Activated naive CD4-positive, alpha-beta T cell treated with anti-CD3 and anti-CD28 coated beads, Interleukin-2, amount 10 ng/mL, durations not matched to agents 7 days and 5 days (primary cell): Measurements from ENCODE around the gene ABAT.
A peak's percentile ranks its signal among the peaks of the same experiment; 100 is the strongest.

Experiments used
- CTCF ChIA-PET: fragments of 350-600 bp; sonication (Branson Sonifier 250); formaldehyde crosslinking; loops from one replicate; lab custom pipeline; 2021; ENCODE audit warnings: antibody characterized with exemption; lab: Charles Lee
- DNase-seq: peaks from one replicate; pipeline ENCODE4 v3.0.0-alpha.2; 2020
- H3K27ac Mint-ChIP-seq: one replicate; pipeline ENCODE4 v1.8.0; 2021; ENCODE audit warnings: mild to moderate bottlenecking, moderate library complexity, mixed read lengths
- H3K27me3 Mint-ChIP-seq: one replicate; pipeline ENCODE4 v1.8.0; 2021; ENCODE audit warnings: mild to moderate bottlenecking, mixed read lengths
- H3K36me3 Mint-ChIP-seq: one replicate; pipeline ENCODE4 v1.8.0; 2021; ENCODE audit warnings: mixed read lengths
- H3K4me1 Mint-ChIP-seq: one replicate; pipeline ENCODE4 v1.8.0; 2021; ENCODE audit warnings: mixed read lengths
- H3K4me3 Mint-ChIP-seq: one replicate; pipeline ENCODE4 v1.8.0; 2021; ENCODE audit warnings: mild to moderate bottlenecking, moderate library complexity, mixed read lengths
- H3K9me3 Mint-ChIP-seq: one replicate; pipeline ENCODE4 v1.8.0; 2021; ENCODE audit warnings: mixed read lengths

ABAT gene

DNA sequence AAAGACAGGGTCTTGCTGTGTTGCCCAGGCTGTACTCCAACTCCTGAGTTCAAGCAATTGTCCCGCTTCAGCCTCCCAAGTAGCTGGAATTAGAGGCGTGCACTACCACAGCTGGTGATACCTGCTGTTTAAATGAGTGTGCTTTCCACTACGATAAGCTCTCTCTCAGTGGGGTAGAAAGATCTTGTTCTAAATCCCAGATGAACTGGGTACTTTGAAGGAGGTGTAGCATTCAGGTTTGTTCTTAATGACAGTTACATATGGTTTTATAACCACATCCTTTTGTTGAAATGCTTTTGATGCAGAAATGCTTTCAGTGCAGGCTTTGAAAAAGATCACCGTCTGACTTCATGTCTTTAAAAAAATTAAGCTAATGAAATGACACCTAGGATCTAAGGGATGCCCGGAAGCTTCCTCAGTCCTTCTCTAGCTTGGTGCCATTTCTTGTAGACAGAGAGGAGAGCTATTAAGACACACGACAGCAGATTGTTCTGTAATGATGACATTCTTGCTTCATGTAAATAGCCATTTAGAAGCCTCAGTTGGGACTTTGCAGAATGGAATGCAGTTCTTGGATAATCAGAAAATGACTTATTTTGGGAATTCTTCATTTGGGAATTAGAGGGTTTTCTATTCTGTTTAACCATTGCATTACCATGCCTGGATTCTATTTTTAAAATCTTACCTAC, 142.7 kb downstream of the ABAT start:
- Mint-ChIP-seq H3K27me3 (no peaks in the 10 kb centered on the region), H3K4me1 (peaks cover 27% of the 10 kb centered on the region), H3K4me3 (no peak overlapping the region), H3K36me3 (peaks cover 57% of the 10 kb centered on the region), H3K27ac (peak overlapping the region; percentile 88), H3K9me3 (no peaks in the 10 kb centered on the region)
- no peak for DNase-seq
- CTCF ChIA-PET, result interaction anchor here (0.8 to 2.6 kb wide), 8 partner anchors 11 to 245 kb away, joined by 3 to 11 read pairs (median 3); no protein-coding TSS in a partner anchor

- Mint-ChIP-seq H3K27me3 (no peaks in the 10 kb centered on the region), H3K9me3 (no peaks in the 10 kb centered on the region), H3K36me3 (peaks cover 53% of the 10 kb centered on the region), H3K4me3 (no peak overlapping the region), H3K27ac (no peak overlapping the region), H3K4me1 (peaks cover 27% of the 10 kb centered on the region)
- CTCF ChIA-PET, result interaction anchor here (1.7 to 2.6 kb wide), 3 partner anchors 21 to 61 kb away, joined by 4 to 11 read pairs (median 5); partner anchors contain the start of genes PMM2 and TMEM186
- no peak for DNase-seq
Observed at GRCh38 chr16:8818504-8819270, 144.3 kb downstream of the ABAT start.

GRCh38 chr16:8819411-8820034, 145.1 kb downstream of the ABAT start:
- DNase-seq, result no peak
- CTCF ChIA-PET, result interaction anchor here (1.7 to 1.8 kb wide), 2 partner anchors 22 to 60 kb away, joined by 4 to 5 read pairs; partner anchors contain the start of genes PMM2 and TMEM186
- Mint-ChIP-seq H3K4me1 (peaks cover 26% of the 10 kb centered on the region), H3K27me3 (no peaks in the 10 kb centered on the region), H3K9me3 (no peaks in the 10 kb centered on the region), H3K36me3 (peaks cover 54% of the 10 kb centered on the region), H3K27ac (no peak overlapping the region), H3K4me3 (no peak overlapping the region)

- Mint-ChIP-seq H3K27ac (no peak overlapping the region), H3K27me3 (no peaks in the 10 kb centered on the region), H3K4me3 (no peak overlapping the region), H3K4me1 (peaks cover 8% of the 10 kb centered on the region), H3K36me3 (peaks cover 40% of the 10 kb centered on the region), H3K9me3 (no peaks in the 10 kb centered on the region)
- no peak for DNase-seq
- CTCF ChIA-PET, result interaction anchor here (1.7 kb wide), 1 partner anchor 58 kb away, joined by 4 read pairs; no protein-coding TSS in a partner anchor
Observed at GRCh38 chr16:8822403-8822802, 148.0 kb downstream of the ABAT start.

- Mint-ChIP-seq H3K27ac (no peak overlapping the region), H3K4me1 (peaks cover 4% of the 10 kb centered on the region), H3K9me3 (no peaks in the 10 kb centered on the region), H3K4me3 (no peak overlapping the region), H3K36me3 (peaks cover 41% of the 10 kb centered on the region), H3K27me3 (no peaks in the 10 kb centered on the region)
- CTCF ChIA-PET, result interaction anchor here (0.7 kb wide), 1 partner anchor 259 kb away, joined by 3 read pairs; no protein-coding TSS in a partner anchor
- DNase-seq, result no peak
Observed at GRCh38 chr16:8826278-8826879, 152.0 kb downstream of the ABAT start.

GRCh38 chr16:8828541-8829165, 154.2 kb downstream of the ABAT start:
- Mint-ChIP-seq H3K4me1 (peaks cover 22% of the 10 kb centered on the region), H3K27me3 (no peaks in the 10 kb centered on the region), H3K36me3 (peaks cover 28% of the 10 kb centered on the region), H3K4me3 (no peak overlapping the region), H3K9me3 (no peaks in the 10 kb centered on the region), H3K27ac (no peak overlapping the region)
- no peak for DNase-seq
- CTCF ChIA-PET, result interaction anchor here (1.5 kb wide), 1 partner anchor 51 kb away, joined by 4 read pairs; no protein-coding TSS in a partner anchor

- DNase-seq, result no peak
- CTCF ChIA-PET, result no interaction called here
- H3K4me3 Mint-ChIP-seq, result no peak overlapping the region
- no peak overlapping the region for H3K27ac Mint-ChIP-seq
- H3K27me3 Mint-ChIP-seq, result no peaks in the 10 kb centered on the region
- H3K4me1 Mint-ChIP-seq, result peaks cover 22% of the 10 kb centered on the region
- peaks cover 21% of the 10 kb centered on the region for H3K36me3 Mint-ChIP-seq
- no peaks in the 10 kb centered on the region for H3K9me3 Mint-ChIP-seq
Observed at GRCh38 chr16:8831450-8831849, 157.0 kb downstream of the ABAT start.

DNA sequence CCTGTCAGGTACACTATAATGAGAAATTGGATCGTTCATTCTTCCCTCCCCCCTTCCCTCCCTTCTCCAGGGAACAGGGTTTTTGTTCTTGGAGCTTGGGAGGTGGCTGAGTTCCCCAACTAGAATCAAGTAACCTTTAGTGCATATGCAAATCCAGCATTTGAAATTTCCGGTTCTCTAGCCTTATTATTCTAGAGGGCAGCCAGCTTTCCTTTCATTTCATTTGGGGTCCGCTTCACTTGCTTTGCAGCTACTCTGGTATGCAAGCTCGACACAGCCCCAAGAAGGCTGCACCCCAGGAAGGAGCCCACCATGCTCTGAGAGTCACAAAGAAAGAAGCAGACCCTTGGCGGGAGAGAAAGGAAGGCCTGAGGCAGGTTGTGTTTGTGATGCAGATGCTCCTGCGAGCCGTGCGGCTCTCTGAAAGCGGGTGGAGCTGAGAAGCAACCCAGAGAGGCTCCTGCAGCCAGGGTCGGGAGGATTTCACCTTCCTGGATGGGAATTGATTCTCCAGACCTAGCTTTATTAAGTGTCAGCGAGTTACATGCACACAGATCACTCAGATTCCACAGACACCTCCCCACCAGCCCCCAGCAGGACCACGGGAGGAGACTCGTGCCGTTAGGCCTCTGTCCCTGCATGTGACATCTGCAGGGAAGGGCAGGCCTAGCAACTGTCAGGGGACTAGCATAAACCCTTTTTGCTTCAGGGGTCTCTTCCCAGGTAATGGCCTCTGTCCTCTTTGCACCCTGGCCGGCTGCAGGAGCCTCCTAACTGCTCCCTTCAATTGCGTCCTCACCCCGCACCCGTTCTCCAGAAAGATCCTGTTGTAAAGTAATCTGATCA, 157.7 kb downstream of the ABAT start:
- no peaks in the 10 kb centered on the region for H3K27me3 Mint-ChIP-seq
- H3K36me3 Mint-ChIP-seq, result peaks cover 21% of the 10 kb centered on the region
- H3K4me1 Mint-ChIP-seq, result peaks cover 22% of the 10 kb centered on the region
- no peak overlapping the region for H3K27ac Mint-ChIP-seq
- DNase-seq, result no peak
- CTCF ChIA-PET, result no interaction called here
- no peaks in the 10 kb centered on the region for H3K9me3 Mint-ChIP-seq
- H3K4me3 Mint-ChIP-seq, result no peak overlapping the region

- H3K4me1 Mint-ChIP-seq, result peaks cover 22% of the 10 kb centered on the region
- CTCF ChIA-PET, result no interaction called here
- peaks cover 21% of the 10 kb centered on the region for H3K36me3 Mint-ChIP-seq
Observed at GRCh38 chr16:8832717-8833105, 158.3 kb downstream of the ABAT start.

More at GRCh38 chr16:8832717-8833105, 158.3 kb downstream of the ABAT start:
- no peaks in the 10 kb centered on the region for H3K27me3 Mint-ChIP-seq
- H3K27ac Mint-ChIP-seq, result peak overlapping the region; percentile 46
- H3K9me3 Mint-ChIP-seq, result no peaks in the 10 kb centered on the region
- no peak overlapping the region for H3K4me3 Mint-ChIP-seq
- DNase-seq, result no peak
